Measurements from ENCODE around the gene VPS41.

DNA sequence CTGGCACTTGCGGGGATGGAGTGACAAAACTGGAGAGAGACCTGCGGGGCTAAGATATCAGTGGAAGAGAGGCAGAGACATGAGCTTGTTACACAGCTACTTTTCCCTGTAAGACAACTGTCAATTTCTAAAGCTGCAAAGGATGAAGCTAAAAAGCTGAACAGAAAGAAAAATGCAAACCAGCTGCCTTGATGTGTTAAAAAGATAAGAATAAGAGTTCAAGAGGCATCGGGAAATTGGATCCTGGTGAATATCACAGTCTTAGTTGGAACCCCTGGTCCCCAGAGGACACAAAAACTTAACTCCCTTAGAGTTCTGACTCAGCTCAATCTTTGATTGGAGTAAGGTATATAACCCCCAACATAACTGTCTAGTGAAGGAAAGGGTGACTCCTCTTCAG lies 38.8 kb downstream of the VPS41 start:
- TF ChIP-seq, protein P1, sequence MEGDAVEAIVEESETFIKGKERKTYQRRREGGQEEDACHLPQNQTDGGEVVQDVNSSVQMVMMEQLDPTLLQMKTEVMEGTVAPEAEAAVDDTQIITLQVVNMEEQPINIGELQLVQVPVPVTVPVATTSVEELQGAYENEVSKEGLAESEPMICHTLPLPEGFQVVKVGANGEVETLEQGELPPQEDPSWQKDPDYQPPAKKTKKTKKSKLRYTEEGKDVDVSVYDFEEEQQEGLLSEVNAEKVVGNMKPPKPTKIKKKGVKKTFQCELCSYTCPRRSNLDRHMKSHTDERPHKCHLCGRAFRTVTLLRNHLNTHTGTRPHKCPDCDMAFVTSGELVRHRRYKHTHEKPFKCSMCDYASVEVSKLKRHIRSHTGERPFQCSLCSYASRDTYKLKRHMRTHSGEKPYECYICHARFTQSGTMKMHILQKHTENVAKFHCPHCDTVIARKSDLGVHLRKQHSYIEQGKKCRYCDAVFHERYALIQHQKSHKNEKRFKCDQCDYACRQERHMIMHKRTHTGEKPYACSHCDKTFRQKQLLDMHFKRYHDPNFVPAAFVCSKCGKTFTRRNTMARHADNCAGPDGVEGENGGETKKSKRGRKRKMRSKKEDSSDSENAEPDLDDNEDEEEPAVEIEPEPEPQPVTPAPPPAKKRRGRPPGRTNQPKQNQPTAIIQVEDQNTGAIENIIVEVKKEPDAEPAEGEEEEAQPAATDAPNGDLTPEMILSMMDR (IDR thresholded peaks at IDR 0.05; ENCODE audit: low read depth, low read length) = no peak
- TF ChIP-seq POLR2A (IDR thresholded peaks at IDR 0.05; ENCODE audit: extremely low read depth, insufficient read length) = no peak

Measured in NB4 (cell line).